GM12878 (cell line): ENCODE data around the gene PLG. TPM values are rescaled to one million over a fixed set of nuclear protein-coding genes. Genes with fewer than 3 reads are reported as not detected.

Experiments
- ATAC-seq: fragments of 200-7000 bp; cut with Tn5 transposase; 3 replicates; pipeline ENCODE4 v1.9.1; 2020; ENCODE audit warnings: mild to moderate bottlenecking, moderate library complexity
- BruUV-seq: library from RNA; stranded (reverse); fragments of 400-500 nt; replicated peaks from 2 replicates; lab custom pipeline; 2021; lab: Mats Ljungman, UMichigan
- CTCF ChIA-PET: fragments of 300-600 bp; sonication (Branson Sonifier 250); formaldehyde crosslinking; extraction: SDS; loops from one replicate; lab custom pipeline; 2021; ENCODE audit warnings: inconsistent platforms; lab: Yijun Ruan, JAX
- POLR2A ChIA-PET: fragments of 350-600 bp; formaldehyde crosslinking; extraction: SDS; loops from one replicate; lab custom pipeline; 2021; ENCODE audit warnings: inconsistent platforms; lab: Charles Lee
- RAD21 ChIA-PET: fragments of 300-600 bp; sonication (Branson Sonifier 250); formaldehyde crosslinking; loops from one replicate; lab custom pipeline; 2023; ENCODE audit warnings: antibody characterized with exemption; ENCODE audit not compliant: unreplicated experiment; lab: Charles Lee
- SMC1A ChIA-PET: fragments of 300-600 bp; sonication (Branson Sonifier 250); formaldehyde crosslinking; loops from one replicate; lab custom pipeline; 2023; ENCODE audit not compliant: unreplicated experiment, uncharacterized antibody; lab: Charles Lee
- DNase-seq: peaks from one replicate; pipeline ENCODE4 v3.0.0-alpha.2; 2011; ENCODE audit warnings: low read depth, low spot score
- FAIRE-seq: peaks from 3 replicates; lab custom pipeline; 2011; peaks lifted over from hg19 to GRCh38; lab: Jason Lieb, UNC
- H2AFZ ChIP-seq: 2 replicates; pipeline ENCODE4 v1.6.0; 2011; ENCODE audit warnings: low read depth, low read length, control low read depth; ENCODE audit not compliant: control insufficient read depth
- H3K27ac ChIP-seq: 2 replicates; pipeline ENCODE4 v1.5.1; 2011; ENCODE audit warnings: control low read depth; ENCODE audit not compliant: control insufficient read depth, insufficient read depth
- H3K27me3 ChIP-seq, 2 experiments: replicated peaks in 1 of 2; 2 replicates each; pipeline versions ENCODE4 v1.6.0 to v1.6.1; 2011; ENCODE audit warnings: low read length in 1 of 2; ENCODE audit not compliant: control insufficient read depth in 2 of 2, insufficient read depth in 2 of 2
- H3K36me3 ChIP-seq, 2 experiments: 2 replicates each; pipeline ENCODE4 v1.5.1; 2011; ENCODE audit warnings: low read length in 1 of 2; ENCODE audit not compliant: control insufficient read depth in 2 of 2, insufficient read depth in 2 of 2
- H3K4me1 ChIP-seq: 2 replicates; pipeline ENCODE4 v1.6.1; 2011; ENCODE audit warnings: mild to moderate bottlenecking, low read length, moderate library complexity, mixed read lengths; ENCODE audit not compliant: control insufficient read depth, insufficient read depth
- H3K4me2 ChIP-seq: 2 replicates; pipeline ENCODE4 v1.6.0; 2011; ENCODE audit warnings: control low read depth; ENCODE audit not compliant: control insufficient read depth, insufficient read depth
- H3K4me3 ChIP-seq: fragments of 200-600 bp; sonication (generic); 2 replicates; pipeline ENCODE4 v1.5.1; 2016
- H3K79me2 ChIP-seq: 2 replicates; pipeline ENCODE4 v1.6.0; 2011; ENCODE audit warnings: low read length; ENCODE audit not compliant: control insufficient read depth, insufficient read depth
- H3K9ac ChIP-seq: 2 replicates; pipeline ENCODE4 v1.8.0; 2011; ENCODE audit warnings: low read length, control low read depth, mixed read lengths; ENCODE audit not compliant: control insufficient read depth, insufficient read depth
- H3K9me3 ChIP-seq: replicated peaks from 3 replicates; pipeline ENCODE4 v1.5.1; 2011; ENCODE audit warnings: mild to moderate bottlenecking, low read length; ENCODE audit not compliant: control insufficient read depth, insufficient read depth
- H4K20me1 ChIP-seq: 2 replicates; pipeline ENCODE4 v1.6.0; 2011; ENCODE audit not compliant: control insufficient read depth, insufficient read depth
- CBX5 ChIP-seq: sonication (generic); IDR thresholded peaks from 2 replicates; pipeline ENCODE4 v1.6.1; 2016; ENCODE audit warnings: low read depth, moderate library complexity, mild to moderate bottlenecking, inconsistent platforms
- CEBPB ChIP-seq, 2 experiments: fragments of 150-350 bp in 1 of 2; IDR thresholded peaks; 2 replicates each; pipeline ENCODE4 v1.6.1; 2012 to 2014; ENCODE audit warnings: low read depth in 2 of 2, low read length in 2 of 2, borderline replicate concordance in 1 of 2, inconsistent platforms in 1 of 2
- E4F1 ChIP-seq: fragments of 450-650 bp; IDR thresholded peaks from 2 replicates; pipeline ENCODE4 v1.6.1; 2018; ENCODE audit warnings: borderline replicate concordance, mild to moderate bottlenecking; ENCODE audit not compliant: partially characterized antibody
- IRF4 ChIP-seq: IDR thresholded peaks from 2 replicates; pipeline ENCODE4 v1.6.1; 2011; ENCODE audit warnings: low read depth, low read length
- MLLT1 ChIP-seq: fragments of 450-650 bp; IDR thresholded peaks from 2 replicates; pipeline ENCODE4 v1.6.1; 2016; ENCODE audit warnings: mild to moderate bottlenecking
- MTA2 ChIP-seq: fragments of 450-650 bp; IDR thresholded peaks from 2 replicates; pipeline ENCODE4 v1.6.1; 2016; ENCODE audit warnings: low read depth, mild to moderate bottlenecking, moderate library complexity
- NFIC ChIP-seq: IDR thresholded peaks from 2 replicates; pipeline ENCODE4 v1.6.1; 2012; ENCODE audit warnings: low read depth, mild to moderate bottlenecking, inconsistent platforms, low read length, moderate library complexity
- NFYB ChIP-seq: IDR thresholded peaks from 2 replicates; pipeline ENCODE4 v1.6.1; 2011; ENCODE audit warnings: low read depth, mild to moderate bottlenecking, low read length, improper control_type of control experiment, moderate library complexity; ENCODE audit not compliant: insufficient read depth
- NR2F1 ChIP-seq: fragments of 450-650 bp; conservative IDR thresholded peaks from 2 replicates; pipeline ENCODE4 v1.6.1; 2017; ENCODE audit warnings: mild to moderate bottlenecking
- NRF1 ChIP-seq: conservative IDR thresholded peaks from 2 replicates; pipeline ENCODE4 v1.6.1; 2011; ENCODE audit warnings: mild to moderate bottlenecking, low read depth, low read length, improper control_type of control experiment
- RAD21 ChIP-seq: IDR thresholded peaks from 2 replicates; pipeline ENCODE4 v1.6.1; 2011; ENCODE audit warnings: mild to moderate bottlenecking, low read depth, low read length, moderate library complexity; ENCODE audit not compliant: insufficient read depth
- RCOR1 ChIP-seq: conservative IDR thresholded peaks from 2 replicates; pipeline ENCODE4 v1.6.1; 2012; ENCODE audit warnings: low read depth, low read length, improper control_type of control experiment
- RELA ChIP-seq: fragments of 450-650 bp; IDR thresholded peaks from 2 replicates; pipeline ENCODE4 v1.8.0; 2014; ENCODE audit warnings: borderline replicate concordance; ENCODE audit not compliant: partially characterized antibody
- SIX5 ChIP-seq: IDR thresholded peaks from 2 replicates; pipeline ENCODE4 v1.6.1; 2011; ENCODE audit warnings: mild to moderate bottlenecking, low read depth, low read length, moderate library complexity; ENCODE audit not compliant: severe bottlenecking
- TARDBP ChIP-seq: IDR thresholded peaks from 2 replicates; pipeline ENCODE4 v1.6.1; 2016; ENCODE audit warnings: borderline replicate concordance
- ZNF592 ChIP-seq: fragments of 450-650 bp; IDR thresholded peaks from 2 replicates; pipeline ENCODE4 v1.6.1; 2017; ENCODE audit warnings: mild to moderate bottlenecking, moderate library complexity
- WGBS: methylation state at CpG from one replicate; pipeline ENCODE4 v1.1.6; 2016; ENCODE audit warnings: low lambda C conversion rate; ENCODE audit not compliant: insufficient replicate concordance, insufficient coverage; ENCODE audit errors: missing lambda C conversion rate; 5-methylcytosine and 5-hydroxymethylcytosine counted together
- in situ Hi-C: fragments of 300-500 bp; cut with MboI; formaldehyde crosslinking; loops from 9 replicates; pipeline ENCODE4 v1.14.3; 2018; ENCODE audit warnings: mixed read lengths
- intact Hi-C: fragments of 100-400 bp; cut with micrococcal nuclease; formaldehyde crosslinking; loops from one replicate; pipeline ENCODE4 v1.14.2; 2022; ENCODE audit not compliant: unreplicated experiment
- polyA plus RNA-seq, 11 experiments: library from polyadenylated mRNA; depleted of rRNA in 4 of 11; unstranded in 6 of 11; stranded (reverse) in 5 of 11; fragments of >200 nt; fragmentation: Nextera tagmentation in 4 of 11; fragmentation: Illumina TruSeq in 1 of 11; extraction: Ambion mirVana in 4 of 11; extraction: Trizol in 1 of 11; gene quantifications; 1 replicate in 1 of 11; 2 replicates in 10 of 11; pipeline versions ENCODE4 v1.2.1 to v1.2.3, GENCODE V29; 2011 to 2016; ENCODE audit warnings: inconsistent platforms in 2 of 11, missing spikeins in 2 of 11, low read depth in 1 of 11
- total RNA-seq, 4 experiments: library from RNA; depleted of rRNA in 3 of 4; stranded (reverse); fragments of >200 nt in 3 of 4; fragmentation: Illumina TruSeq in 1 of 4; extraction: Trizol in 1 of 4; gene quantifications; 2 replicates each; pipeline versions ENCODE4 v1.2.1 to v1.2.3, GENCODE V29; 2013 to 2021

PLG gene
- total and polyA plus RNA-seq, 10 of the 15 experiments (the other 5 are each of a cell fraction or from before 2014, with no cell fraction given) = 0.06 to 3.0 (median 0.97) TPM; not detected in 1

GRCh38 chr6:160793652-160794051 lies 91.6 kb downstream of the PLG start:
- H3K9me3 ChIP-seq = peaks cover 6% of the 10 kb centered on the region
- no peak overlapping the region for H3K4me2 ChIP-seq
- no TSS peak for BruUV-seq
- ATAC-seq (no peak), FAIRE-seq (no peak), DNase-seq (no peak)
- ChIA-PET RAD21 (no interaction called here), CTCF (no interaction called here), POLR2A (no interaction called here), SMC1A (no interaction called here)
- intact Hi-C loops (no loop called here), in situ Hi-C loops (no loop called here)
- H4K20me1 ChIP-seq = no peaks in the 10 kb centered on the region
- no peak overlapping the region for H3K27ac ChIP-seq
- no peak overlapping the region for H2AFZ ChIP-seq
- no peaks in the 10 kb centered on the region for H3K79me2 ChIP-seq
- no peak overlapping the region for H3K4me3 ChIP-seq
- no peaks in the 10 kb centered on the region for H3K36me3 ChIP-seq
- no peaks in the 10 kb centered on the region for H3K27me3 ChIP-seq
- TF ChIP-seq RCOR1 = no peak
- TF ChIP-seq MLLT1 = no peak
- TF ChIP-seq NFYB = no peak
- no peak for TF ChIP-seq SIX5
- no peak for TF ChIP-seq CEBPB (IDR thresholded peaks at IDR 0.05; ENCODE audit: borderline replicate concordance in 1 of 2, low read depth in 2 of 2, low read length in 2 of 2)
- TF ChIP-seq CBX5 = no peak
- no peak for TF ChIP-seq NRF1
- TF ChIP-seq TARDBP = no peak
- no peak for TF ChIP-seq NR2F1
- TF ChIP-seq ZNF592 = no peak
- TF ChIP-seq E4F1 = no peak
- no peak for TF ChIP-seq IRF4
- TF ChIP-seq MTA2 = no peak
- no peak for TF ChIP-seq RAD21
- no peak for TF ChIP-seq RELA
- no peak for TF ChIP-seq NFIC
- peaks cover 11% of the 10 kb centered on the region for H3K4me1 ChIP-seq
- H3K9ac ChIP-seq = no peak overlapping the region
- WGBS = 7% methylated on average over 1 of the region's 1 CpG
